HG03442 (cell line): ENCODE results near the gene CEACAM1.
"Not testable (repeated sequence)": the region's sequence is repeated elsewhere in the genome, so short reads cannot be mapped to it uniquely, and the experiment has no call there.

Source experiments
- ATAC-seq: cut with Tn5 transposase; IDR thresholded peaks from one replicate; pipeline ENCODE4 v1.9.1; 2021; ENCODE audit warnings: mild to moderate bottlenecking, moderate library complexity; ENCODE audit not compliant: unreplicated experiment

The CEACAM1 gene

DNA sequence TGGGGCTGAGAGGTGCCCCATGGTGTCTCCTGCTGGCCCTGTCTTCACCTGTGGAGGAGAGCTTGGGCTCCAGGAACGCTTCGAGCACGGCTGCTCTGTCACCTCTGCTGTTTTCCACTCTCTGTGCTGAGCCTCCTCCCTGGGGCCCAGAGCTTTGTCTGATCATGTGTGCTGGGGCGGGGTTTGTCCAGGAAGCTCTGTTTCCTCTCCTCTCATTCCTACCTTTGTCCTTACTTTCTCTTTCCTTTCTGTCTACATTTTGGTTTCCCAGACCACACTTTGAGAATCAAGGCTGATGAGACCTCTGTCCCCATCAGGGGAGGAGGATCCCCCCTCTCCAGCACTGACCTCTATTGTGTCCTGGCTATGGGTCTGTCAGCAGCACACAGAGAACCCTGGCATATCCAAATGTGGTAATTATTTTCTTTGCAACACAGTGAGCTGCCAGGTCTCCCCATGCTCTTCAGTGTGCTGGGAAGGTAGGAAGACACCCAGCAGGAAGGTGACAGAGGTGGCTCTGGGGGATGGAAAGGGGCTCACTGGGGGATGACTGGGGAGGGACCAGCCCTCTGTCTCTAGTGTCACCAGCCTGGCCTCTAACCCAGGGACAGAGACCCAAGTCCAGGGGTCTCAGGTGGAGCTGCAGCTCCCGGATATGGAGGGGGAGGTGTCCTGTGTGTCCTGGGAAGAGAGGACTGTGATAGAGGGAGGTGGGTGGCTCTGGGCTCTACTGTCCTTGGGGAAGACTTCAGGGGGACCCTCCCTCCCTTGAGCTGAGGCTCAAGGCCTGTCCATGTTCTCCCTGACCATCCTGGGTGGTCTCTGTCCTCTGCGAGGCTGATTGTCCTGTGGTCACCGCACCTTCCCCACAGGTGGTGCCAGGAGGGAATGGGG lies at the start of gene CEACAM1:
TSS of gene CEACAM1 (minus strand) at position 128 of the 894 bp plus-strand sequence. CDS start at position 21, 107 bp downstream.
- ATAC-seq: no peak

DNA sequence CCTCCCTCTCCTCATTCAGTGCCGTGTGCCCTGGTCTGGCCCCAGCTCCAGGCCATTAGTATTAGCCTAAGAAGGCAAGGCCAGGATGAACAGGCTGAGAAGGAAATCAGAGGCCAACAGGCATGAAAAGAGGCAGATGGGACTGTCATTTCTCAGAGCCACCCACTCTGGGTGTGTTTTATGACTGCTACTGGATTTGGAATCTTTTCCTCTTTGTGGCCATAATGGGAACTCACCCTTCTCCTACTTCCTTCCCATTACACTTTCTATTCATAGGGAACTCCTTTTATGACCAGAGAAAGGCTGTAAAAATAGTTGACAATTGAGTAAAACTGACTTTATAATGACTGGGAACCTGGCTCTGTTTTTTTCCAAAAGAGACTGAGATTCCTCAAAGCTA lies 48.7 kb upstream of the CEACAM1 start:
- no peak for ATAC-seq

DNA sequence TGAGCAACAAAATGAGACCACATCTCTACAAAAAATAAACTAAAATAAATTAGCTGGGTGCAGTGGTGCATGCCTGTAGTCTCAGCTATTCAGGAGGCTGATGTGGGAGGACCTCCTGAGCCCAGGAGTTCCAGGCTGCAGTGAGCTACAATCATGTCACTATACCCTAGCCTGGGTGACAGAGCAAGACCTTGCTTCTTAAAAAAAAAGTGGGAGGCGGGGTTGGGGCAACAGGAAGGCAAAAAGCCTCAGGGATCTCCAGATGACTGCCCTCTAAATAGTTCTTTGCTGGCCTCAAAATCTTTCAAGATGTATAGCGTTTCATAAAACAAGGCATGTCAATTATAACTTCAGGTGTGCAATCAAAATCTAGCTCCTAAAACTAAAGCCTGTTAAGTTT lies 48.0 kb upstream of the CEACAM1 start:
- no peak for ATAC-seq

DNA sequence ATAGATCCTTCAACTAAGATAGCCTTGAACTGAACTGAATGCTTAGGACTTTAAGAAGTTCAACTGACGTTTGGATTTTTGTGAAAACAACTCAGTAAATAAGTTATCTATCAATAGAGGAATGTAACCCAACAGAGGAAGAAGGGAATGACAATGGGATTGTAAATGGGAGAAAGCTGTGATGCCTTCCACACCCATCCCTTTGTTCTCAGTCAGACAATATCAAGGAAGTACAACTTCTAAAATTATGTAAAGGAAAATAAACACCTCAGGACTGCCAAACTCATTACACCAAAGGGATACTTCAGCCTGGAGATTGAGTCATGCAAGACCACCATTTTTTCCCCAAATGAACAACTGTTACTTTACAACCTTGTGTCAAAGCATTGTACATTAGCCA lies 45.4 kb upstream of the CEACAM1 start:
- ATAC-seq: no peak

DNA sequence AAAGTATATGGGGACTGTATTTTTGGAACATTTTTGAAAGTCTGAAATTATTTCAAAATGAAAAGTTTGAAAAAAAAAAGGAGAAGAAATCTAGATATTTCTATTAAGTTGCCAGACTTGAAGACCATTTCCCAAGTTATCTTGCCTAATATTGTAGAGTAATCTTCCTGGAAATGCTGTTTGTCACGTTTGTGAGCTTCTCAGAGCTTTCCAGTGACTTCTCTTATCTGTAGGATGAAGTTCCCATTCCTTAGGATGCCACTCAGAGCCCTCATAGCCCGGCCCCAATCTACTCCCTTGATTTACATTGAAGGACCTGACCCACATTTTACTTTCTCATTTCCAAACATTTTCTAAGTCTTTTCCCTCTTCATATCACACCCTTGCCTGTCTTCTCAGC lies 42.8 kb upstream of the CEACAM1 start:
- no peak for ATAC-seq

DNA sequence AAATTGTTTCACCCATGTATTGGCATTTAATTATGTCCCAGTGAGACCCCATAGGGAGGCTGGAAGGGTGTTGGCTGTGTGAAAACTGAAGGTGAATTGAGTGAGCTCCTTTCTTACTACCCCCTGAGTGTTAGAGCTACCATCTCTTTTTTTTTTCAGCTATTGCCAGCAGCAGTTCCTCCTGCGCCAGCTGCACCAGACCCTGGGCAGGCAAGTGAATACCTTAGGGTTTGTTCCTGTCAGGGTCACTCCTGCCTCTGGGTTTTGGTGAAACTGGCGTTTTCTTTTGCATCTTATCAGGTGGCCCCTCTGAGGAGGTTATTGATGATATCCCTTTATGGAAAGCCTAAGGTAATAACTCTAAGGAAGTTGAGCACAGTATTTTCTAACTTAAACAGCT lies 40.9 kb upstream of the CEACAM1 start:
- no peak for ATAC-seq

DNA sequence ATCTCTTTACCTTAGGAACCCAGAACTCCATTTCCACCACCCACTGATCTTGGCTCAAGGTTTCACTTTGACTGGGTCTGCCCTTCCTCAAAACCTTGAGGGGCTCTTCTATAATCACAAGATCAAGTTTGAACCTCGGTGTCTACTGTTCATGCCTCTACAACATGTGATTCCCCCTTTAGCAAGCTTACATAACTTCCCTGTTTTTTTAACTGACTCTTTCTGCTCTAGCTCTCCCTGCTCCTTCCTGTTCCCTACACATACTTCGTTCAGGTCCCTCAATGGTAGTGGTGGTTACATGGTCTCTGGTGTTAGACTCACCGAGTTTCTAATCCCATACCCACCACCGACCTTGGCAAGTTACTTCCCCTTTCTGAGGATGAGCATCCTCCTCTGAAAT lies 39.7 kb upstream of the CEACAM1 start:
- ATAC-seq: no peak

DNA sequence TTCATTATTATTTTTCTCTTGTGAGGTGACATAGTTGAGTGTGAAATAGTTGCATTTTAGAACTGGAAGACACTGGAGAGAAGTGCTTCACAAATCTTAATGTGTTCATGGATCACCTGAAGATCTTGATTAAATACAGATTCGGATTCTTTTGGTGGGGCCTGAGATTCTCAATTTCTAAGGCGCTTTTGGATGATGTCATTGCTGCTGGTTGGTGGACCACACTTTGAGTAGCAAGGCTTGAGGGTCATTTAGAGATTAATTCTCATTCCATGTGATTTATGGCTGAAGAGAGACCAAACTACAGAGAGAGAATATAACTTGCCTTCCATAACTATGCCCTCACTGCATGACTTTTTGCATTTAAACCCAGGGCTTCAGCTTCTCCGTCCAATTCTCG lies 39.3 kb upstream of the CEACAM1 start:
- no peak for ATAC-seq

DNA sequence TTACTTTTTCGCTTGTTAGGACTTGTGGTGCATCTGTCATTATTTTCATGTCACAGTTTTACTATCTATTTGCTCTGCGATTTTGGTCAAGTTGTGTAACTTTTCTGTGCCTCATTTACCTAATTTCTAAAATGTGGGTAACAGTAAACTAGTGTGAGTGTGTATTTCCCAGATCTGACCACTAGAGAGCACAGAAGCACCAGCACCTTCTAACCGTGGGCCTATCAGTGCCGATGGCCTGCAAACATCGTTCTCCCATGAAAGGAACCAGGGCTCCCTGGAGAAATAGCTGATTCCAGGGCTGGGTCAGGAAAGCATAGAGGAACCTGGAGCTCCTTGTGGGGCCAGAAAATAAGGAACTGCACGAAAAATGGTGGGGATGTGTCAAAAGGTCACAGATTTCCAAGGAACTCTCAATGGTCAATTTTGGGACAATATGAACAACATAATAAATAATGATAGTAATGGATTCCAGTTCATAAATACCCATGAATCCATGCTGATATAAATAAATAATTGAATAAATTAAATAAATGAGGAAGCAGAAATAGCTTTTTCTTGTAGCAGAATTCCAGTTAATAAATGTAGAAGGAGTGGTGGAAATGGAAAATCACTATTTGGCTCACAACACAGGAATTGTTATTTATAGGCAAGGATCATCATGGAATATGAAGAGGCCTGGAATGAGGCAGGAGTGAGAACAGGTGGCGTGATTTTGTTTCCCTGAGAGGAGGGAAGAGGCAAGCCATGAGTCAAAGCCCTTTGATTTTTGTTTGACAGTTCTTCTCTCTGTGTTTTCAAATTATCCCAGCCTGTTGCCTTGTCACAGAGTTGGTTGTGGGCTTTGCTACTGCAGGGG lies 35.3 kb upstream of the CEACAM1 start:
- no peak for ATAC-seq

DNA sequence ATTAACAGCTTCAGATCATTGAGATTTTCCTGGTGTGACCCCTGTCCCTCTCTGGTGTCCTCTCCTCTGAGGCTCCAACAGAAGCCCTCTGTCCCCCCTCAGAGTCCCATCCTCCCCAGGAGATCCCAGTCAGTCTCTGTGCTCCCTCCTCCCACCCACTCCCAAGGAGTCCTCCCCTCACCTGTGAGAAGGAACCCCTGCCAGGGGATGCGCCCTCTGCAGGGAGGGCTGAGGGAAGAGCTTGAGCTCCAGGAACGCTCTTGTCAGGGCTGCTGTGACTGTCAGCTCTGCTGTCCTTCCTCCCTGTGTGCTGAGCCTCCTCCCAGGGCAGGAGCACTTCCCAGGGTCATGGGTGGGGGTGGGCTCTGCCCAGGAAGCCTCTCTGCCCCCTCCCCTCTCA lies 33.2 kb upstream of the CEACAM1 start:
- ATAC-seq: no peak

DNA sequence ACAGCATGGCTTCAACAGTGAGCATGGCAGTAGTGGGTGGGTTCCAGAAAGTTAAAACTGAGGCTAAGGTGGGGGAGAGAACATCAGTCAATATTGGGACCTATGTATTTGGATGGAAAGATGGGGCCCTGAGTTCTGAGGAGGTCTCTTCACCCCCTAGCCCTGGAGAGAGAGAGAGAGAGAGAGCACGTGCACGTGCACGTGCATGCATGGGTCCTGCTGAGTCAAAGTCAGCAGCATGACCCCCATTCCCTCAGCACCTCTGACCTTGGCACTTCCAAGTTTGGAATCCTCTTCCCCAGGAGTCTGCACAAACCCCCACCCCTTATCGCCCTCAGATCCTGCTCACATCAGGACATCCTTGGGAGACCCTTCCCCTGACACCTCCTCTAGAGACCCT lies 32.5 kb upstream of the CEACAM1 start:
- ATAC-seq: no peak

DNA sequence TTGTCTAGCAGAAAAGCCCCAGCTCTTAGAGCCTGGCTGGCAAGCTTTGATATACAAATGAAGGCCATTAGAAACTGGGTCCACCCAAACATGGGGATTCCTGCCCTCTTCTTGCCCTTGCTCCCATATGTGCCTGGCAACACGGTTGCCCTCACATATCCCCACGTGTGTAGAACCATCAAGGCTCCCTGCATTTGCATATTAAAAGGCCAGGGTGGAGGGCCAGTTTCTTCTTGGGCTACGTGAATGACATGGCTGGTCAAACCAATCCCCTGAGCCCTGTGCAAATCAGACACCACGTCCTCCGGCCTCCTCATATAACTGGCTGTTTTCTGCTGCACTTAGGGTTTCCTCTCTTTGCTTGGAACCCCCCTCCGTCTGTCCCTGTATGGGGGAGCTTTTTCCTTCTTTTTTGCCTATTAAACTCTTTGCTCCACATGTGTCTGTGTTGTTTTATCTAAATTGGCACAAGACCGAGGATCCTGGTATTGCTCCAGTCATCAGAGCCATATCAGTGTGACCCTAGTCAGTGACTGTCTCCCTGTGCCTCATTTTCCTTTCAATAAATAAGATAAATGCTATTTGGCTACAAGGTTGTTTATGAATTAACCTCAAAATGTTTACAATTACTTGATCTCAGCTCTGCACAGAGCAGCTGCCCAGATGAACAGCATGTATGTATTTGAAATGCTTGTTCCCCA lies 30.3 kb upstream of the CEACAM1 start:
- no peak for ATAC-seq

DNA sequence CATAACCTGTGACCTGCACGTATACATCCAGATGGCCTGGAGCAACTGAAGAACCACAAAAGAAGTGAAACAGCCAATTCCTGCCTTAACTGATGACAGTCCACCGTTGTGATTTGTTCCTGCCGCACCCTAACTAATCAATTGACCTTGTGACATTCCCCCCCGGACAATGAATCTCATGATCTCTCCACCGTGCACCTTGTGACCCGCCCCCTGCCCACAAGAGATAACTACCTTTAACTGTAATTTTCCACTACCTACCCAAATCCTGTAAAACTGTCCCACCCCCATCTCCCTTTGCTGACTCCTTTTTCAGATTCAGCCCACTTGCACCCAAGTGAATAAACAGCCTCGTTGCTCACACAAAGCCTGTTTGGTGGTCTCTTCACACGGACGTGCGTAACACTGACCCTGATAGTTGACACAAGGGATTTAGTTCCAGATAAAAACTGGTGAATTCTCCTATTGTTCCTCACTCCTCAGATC lies 29.1 kb upstream of the CEACAM1 start:
- not testable (repeated sequence) for ATAC-seq

DNA sequence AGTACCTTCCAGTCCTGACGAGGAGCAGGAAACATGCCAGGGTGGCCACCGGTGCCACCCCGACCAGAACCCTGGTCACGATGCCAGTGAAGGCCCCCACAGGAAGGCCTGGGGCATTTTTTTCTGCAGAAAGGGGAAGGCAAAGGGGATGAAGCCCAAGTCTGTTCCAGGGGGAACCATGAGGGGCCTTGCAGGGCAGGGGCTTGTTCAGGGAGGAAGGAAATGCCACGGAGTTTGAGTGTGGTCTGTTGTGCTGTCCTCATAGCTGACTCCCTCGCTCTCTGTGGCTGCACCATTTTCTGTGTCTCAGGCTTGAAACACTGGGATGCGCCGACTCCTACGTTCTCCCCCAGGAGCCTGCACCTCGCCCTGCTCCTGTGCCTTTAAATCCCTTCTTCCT lies 27.5 kb upstream of the CEACAM1 start:
- no peak for ATAC-seq

DNA sequence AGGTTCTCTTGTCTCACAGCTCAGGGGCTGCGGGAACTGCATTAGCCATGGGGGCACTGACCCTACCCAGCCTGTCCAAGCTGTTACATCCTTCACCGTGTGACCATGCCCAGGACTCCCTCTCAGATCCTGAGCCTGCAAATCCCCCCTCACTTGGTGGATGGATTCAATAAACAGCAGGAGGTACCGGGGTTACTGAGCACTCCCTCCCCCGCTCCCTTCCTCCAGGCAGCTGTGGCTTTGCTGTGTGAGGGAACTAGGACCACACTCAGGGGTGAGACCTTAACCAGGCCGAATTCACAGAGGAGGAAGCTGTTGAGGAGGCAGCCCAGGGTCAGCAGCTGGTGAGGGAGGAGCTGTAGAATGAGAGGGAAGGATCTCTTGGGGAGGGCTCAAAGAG lies 27.0 kb upstream of the CEACAM1 start:
- ATAC-seq: no peak

DNA sequence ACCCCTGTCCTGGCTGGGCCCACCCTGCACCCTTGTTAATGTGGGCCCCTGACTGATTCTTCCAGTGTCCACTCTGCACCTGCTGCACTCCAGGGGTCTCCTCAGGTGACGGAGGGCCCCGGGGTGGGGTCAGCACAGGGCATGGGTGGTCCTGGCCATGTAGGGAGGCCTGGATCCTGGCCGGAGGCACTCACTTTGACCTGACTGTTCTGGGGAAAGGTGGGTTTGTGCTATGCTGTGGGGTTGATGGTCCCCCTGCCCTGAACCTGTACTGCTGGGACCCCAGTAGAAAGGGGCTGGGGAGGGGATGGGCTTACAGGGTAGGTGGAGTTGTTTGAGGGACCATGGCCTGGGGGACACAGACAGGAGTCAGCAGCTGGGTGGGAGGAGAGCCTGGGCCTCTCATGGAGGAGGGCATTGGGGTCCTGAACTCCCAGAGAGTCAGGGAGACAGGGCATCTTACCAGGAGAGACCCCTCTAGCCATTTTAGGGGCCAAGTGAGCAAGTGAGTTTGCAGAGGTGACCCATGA lies 25.8 kb upstream of the CEACAM1 start:
- no peak for ATAC-seq

DNA sequence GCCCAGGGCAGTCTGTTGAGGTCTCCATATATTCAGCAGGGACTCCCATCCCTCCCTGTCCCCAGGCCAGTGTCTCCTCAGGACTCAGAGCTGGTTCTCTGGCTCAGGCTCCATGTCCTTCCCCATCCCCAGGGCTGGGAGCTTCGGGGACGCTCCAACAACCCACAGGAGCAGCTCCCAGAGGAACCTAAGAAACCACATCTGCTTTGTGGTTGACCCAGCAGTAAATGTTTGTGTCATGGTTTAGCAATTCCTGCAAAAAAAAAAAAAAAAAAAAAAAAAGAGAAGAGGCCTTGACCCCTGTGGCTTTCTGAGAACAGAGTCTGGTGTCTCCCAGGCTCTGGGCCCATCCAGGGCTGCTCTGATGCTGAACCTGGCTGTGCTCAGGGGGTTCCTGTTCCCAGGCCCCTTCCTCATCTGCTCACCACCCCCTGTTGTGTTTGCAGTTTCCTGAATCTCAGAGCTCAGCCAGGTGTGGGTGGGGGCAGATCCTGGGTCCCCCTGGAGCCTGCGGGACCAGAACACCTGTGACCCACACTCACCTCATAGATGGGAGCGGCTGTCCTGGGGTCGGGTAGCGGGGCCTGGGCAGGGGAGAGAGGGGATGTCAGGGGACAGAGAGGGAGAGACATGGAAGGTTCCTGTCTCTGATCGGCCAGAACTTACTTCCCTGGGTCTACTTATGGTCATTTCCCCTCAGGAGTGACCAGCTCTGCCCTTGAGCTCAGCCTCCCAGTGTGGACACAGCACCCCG lies 25.2 kb upstream of the CEACAM1 start:
- ATAC-seq: no peak

DNA sequence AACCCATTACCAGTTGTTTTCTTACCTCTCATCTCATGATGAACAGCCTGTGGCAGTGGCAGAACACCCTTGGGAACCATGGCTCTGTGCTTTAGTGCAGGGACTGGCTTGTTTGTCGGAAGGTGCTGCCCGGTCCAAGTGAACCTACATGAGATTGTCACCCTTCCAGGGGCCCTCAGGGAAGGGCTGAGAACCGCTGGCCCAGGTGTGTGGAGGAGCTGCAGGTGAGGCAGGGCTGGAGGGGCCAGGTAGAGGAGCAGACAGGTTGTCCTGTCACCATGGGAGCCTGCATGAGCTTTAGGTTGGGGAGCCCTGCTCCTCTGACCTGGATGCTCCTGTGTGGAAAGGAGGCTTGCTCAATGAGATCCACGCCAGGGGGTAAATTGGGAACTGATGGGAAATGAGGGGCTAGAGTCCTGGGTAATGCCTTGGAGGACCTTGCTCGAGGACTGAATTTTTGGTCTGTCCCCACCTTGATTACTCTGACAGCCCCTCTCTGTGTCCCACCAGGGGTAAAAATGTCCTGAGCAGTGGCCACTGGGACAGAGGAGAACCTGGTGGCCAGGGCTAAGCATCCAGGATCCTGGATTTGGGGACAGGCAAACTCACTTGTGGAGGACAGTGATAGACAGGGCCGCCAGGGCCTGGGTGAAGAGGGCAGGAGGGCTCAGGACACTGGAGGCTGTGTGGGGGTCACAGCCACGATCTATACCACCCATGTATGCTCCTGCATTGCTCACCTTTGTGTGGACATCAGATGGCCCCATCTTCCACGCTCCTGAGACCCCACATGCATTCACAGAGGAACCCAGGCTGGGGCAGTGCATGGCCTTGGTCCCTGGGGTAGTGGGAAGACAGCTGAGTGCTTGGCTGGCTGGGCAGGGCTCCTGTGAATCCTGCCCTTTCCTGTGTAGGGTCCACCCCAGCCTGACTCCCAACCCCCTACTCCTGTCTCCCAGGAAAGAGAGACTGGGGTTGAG lies 24.1 kb upstream of the CEACAM1 start:
- no peak for ATAC-seq

DNA sequence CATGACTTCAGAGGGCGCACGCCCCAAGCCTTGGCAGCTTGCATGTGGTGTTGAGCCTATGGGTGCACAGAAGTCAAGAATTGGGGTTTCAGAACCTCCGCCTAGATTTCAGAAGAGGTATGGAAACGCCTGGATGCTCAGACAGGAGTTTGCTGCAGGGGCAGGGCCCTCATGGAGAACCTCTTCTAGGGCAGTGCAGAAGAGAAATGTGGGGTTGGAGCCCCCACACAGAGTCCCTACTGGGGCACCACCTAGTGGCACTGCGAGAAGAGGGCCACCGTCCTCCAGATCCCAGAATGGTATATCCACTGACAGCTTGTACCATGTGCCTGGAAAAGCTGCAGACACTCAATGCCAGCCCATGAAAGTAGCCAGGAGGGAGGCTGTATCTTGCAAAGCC lies 22.2 kb upstream of the CEACAM1 start:
- ATAC-seq: not testable (repeated sequence)
